ENCODE data around the gene PRSS33.

- TF ChIP-seq KDM5A (IDR thresholded peaks at IDR 0.05; ENCODE audit: low read length) = no peak
- TF ChIP-seq POLR2AphosphoS5 (IDR thresholded peaks at IDR 0.05; ENCODE audit: low read depth, low read length) = no peak; the same call in none of the 2 replicates
- TF ChIP-seq, protein P1, sequence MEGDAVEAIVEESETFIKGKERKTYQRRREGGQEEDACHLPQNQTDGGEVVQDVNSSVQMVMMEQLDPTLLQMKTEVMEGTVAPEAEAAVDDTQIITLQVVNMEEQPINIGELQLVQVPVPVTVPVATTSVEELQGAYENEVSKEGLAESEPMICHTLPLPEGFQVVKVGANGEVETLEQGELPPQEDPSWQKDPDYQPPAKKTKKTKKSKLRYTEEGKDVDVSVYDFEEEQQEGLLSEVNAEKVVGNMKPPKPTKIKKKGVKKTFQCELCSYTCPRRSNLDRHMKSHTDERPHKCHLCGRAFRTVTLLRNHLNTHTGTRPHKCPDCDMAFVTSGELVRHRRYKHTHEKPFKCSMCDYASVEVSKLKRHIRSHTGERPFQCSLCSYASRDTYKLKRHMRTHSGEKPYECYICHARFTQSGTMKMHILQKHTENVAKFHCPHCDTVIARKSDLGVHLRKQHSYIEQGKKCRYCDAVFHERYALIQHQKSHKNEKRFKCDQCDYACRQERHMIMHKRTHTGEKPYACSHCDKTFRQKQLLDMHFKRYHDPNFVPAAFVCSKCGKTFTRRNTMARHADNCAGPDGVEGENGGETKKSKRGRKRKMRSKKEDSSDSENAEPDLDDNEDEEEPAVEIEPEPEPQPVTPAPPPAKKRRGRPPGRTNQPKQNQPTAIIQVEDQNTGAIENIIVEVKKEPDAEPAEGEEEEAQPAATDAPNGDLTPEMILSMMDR (IDR thresholded peaks at IDR 0.05; ENCODE audit: control extremely low read depth in 1 of 3, insufficient read depth in 1 of 3, low read depth in 1 of 3, low read length in 3 of 3) = peak; percentile 15 to 34 (median 22)
These were observed 17.1 kb downstream of the PRSS33 start for GRCh38 chr16:2770057-2770951.
